Measurements from ENCODE around the gene PCMT1. TPM values are rescaled to one million over a fixed set of nuclear protein-coding genes. Genes with fewer than 3 reads are reported as not detected.

PCMT1 gene
- total RNA-seq, 2 donors from 2014 or later, result 68.5 to 72.6 TPM

DNA sequence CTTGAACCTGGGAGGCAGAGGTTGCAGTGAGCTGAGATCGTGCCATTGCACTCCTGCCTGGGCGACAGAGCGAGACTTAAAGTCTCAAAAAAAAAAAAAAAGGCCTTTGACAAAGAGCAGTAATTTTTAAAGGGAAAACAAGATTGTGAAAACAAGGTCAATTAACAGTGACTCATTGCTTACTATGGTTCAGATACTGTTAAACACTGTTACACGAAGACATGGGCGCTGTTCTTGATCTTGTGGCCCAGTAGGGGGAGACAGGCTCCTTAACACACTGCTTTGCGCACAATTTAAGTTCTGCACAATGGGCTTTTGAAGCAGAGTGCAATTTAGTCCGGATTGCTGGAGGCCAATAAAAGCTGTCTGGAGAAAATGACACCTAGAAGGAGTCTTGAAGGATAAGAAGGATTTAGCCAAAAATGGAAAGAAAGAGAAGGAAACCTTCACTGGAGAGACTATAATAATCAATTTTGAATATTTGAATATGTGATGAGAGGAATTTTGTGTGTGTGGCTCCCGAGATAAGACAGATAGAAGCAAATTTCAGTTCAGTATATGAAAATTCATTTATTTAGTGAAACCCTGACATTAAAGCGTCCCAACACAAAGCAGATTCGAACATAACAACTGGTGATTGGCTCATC, 25.6 kb upstream of the PCMT1 start:
- Mint-ChIP-seq H3K4me1 (peaks cover 4% of the 10 kb centered on the region), H3K36me3 (ENCODE audit: low read depth) (peaks cover 37% of the 10 kb centered on the region), H3K9me3 (no peaks in the 10 kb centered on the region), H3K27ac (no peak overlapping the region), H3K27me3 (ENCODE audit: insufficient read depth) (no peaks in the 10 kb centered on the region), H3K4me3 (no peak overlapping the region)
- Histone ChIP-seq H3K36me3 (ENCODE audit: control insufficient read depth, insufficient read depth, low read length) (peaks cover 57% of the 10 kb centered on the region), H3K27ac (ENCODE audit: low read depth, low read length) (no peak overlapping the region), H3K9ac (ENCODE audit: extremely low read depth, low read length, poor library complexity, severe bottlenecking) (no peak overlapping the region), H3K4me3 (ENCODE audit: low read length) (no peak overlapping the region), H3K27me3 (ENCODE audit: control insufficient read depth, insufficient read depth, low read length, poor library complexity, severe bottlenecking) (no peaks in the 10 kb centered on the region), H3K9me3 (ENCODE audit: control insufficient read depth, low read length) (no peaks in the 10 kb centered on the region), H3K4me1 (ENCODE audit: control insufficient read depth, insufficient read depth, low read length) (no peaks in the 10 kb centered on the region)
- 93 to 94% methylated on average over 6 to 10 of the region's 10 CpGs for WGBS, 2 experiments (ENCODE audit: insufficient coverage in 1 of 2, insufficient read length in 1 of 2)
- no peak for DNase-seq
- peak; percentile 84 for TF ChIP-seq CTCF (conservative IDR thresholded peaks at IDR 0.05)

GRCh38 chr6:149725785-149726184, 23.8 kb upstream of the PCMT1 start:
- 97 to 100% methylated on average over 3 of the region's 3 CpGs for WGBS, 2 experiments (ENCODE audit: insufficient coverage in 1 of 2, insufficient read length in 1 of 2)
- H3K36me3 ChIP-seq (ENCODE audit: control insufficient read depth, insufficient read depth, low read length), result peaks cover 71% of the 10 kb centered on the region
- no peak overlapping the region for H3K9ac ChIP-seq (ENCODE audit: extremely low read depth, low read length, poor library complexity, severe bottlenecking)
- TF ChIP-seq CTCF (conservative IDR thresholded peaks at IDR 0.05), result no peak
- Mint-ChIP-seq H3K4me1 (peaks cover 4% of the 10 kb centered on the region), H3K4me3 (no peak overlapping the region), H3K27ac (no peak overlapping the region), H3K36me3 (ENCODE audit: low read depth) (peaks cover 52% of the 10 kb centered on the region), H3K9me3 (no peaks in the 10 kb centered on the region), H3K27me3 (ENCODE audit: insufficient read depth) (no peaks in the 10 kb centered on the region)
- no peaks in the 10 kb centered on the region for H3K9me3 ChIP-seq (ENCODE audit: control insufficient read depth, low read length)
- no peak overlapping the region for H3K4me3 ChIP-seq (ENCODE audit: low read length)
- H3K27ac ChIP-seq (ENCODE audit: low read depth, low read length), result no peak overlapping the region
- no peaks in the 10 kb centered on the region for H3K4me1 ChIP-seq (ENCODE audit: control insufficient read depth, insufficient read depth, low read length)
- no peak for DNase-seq
- H3K27me3 ChIP-seq (ENCODE audit: control insufficient read depth, insufficient read depth, low read length, poor library complexity, severe bottlenecking), result no peaks in the 10 kb centered on the region

GRCh38 chr6:149727793-149728498, 21.6 kb upstream of the PCMT1 start:
- peaks cover 74% of the 10 kb centered on the region for H3K36me3 ChIP-seq (ENCODE audit: control insufficient read depth, insufficient read depth, low read length)
- no peak for DNase-seq
- no peaks in the 10 kb centered on the region for H3K27me3 ChIP-seq (ENCODE audit: control insufficient read depth, insufficient read depth, low read length, poor library complexity, severe bottlenecking)
- Mint-ChIP-seq H3K9me3 (no peaks in the 10 kb centered on the region), H3K4me3 (no peak overlapping the region), H3K4me1 (peaks cover 4% of the 10 kb centered on the region), H3K36me3 (ENCODE audit: low read depth) (peaks cover 61% of the 10 kb centered on the region), H3K27me3 (ENCODE audit: insufficient read depth) (no peaks in the 10 kb centered on the region), H3K27ac (no peak overlapping the region)
- no peak overlapping the region for H3K4me3 ChIP-seq (ENCODE audit: low read length)
- TF ChIP-seq CTCF (conservative IDR thresholded peaks at IDR 0.05), result no peak
- H3K9me3 ChIP-seq (ENCODE audit: control insufficient read depth, low read length), result no peaks in the 10 kb centered on the region
- H3K27ac ChIP-seq (ENCODE audit: low read depth, low read length), result no peak overlapping the region
- no peak overlapping the region for H3K9ac ChIP-seq (ENCODE audit: extremely low read depth, low read length, poor library complexity, severe bottlenecking)
- 94 to 98% methylated on average over 4 of the region's 4 CpGs for WGBS, 2 experiments (ENCODE audit: insufficient coverage in 1 of 2, insufficient read length in 1 of 2)
- no peaks in the 10 kb centered on the region for H3K4me1 ChIP-seq (ENCODE audit: control insufficient read depth, insufficient read depth, low read length)

All from endodermal cell (in vitro differentiated cells).